ENCODE data around the gene SLC10A6.

- no peak for TF ChIP-seq HDGF (IDR thresholded peaks at IDR 0.05; ENCODE audit: borderline replicate concordance)
- TF ChIP-seq ELF4 (IDR thresholded peaks at IDR 0.05), result no peak
- no peak for TF ChIP-seq PKNOX1 (IDR thresholded peaks at IDR 0.05)
Measured at GRCh38 chr4:86825511-86825910, 23.7 kb downstream of the SLC10A6 start.
